SU-DHL-6 (cell line): ENCODE data around the gene TIMM17B.

Experiments used
- H2AFZ ChIP-seq: fragments of 200-600 bp; sonication (generic); 2 replicates; pipeline ENCODE4 v1.6.1; 2014; ENCODE audit warnings: low read depth, mild to moderate bottlenecking, moderate library complexity, mixed read lengths, antibody characterized with exemption, low read length; ENCODE audit not compliant: severe bottlenecking
- H3F3A ChIP-seq: fragments of 200-600 bp; shearing (Covaris generic); 2 replicates; pipeline ENCODE4 v1.6.0; 2016; ENCODE audit warnings: antibody characterized with exemption, mild to moderate bottlenecking; ENCODE audit not compliant: insufficient read depth
- H3K27ac ChIP-seq: fragments of 200-600 bp; sonication (generic); 2 replicates; pipeline ENCODE4 v1.5.1; 2016; ENCODE audit warnings: low read depth, mild to moderate bottlenecking, low read length, moderate library complexity, mixed read lengths
- H3K27me3 ChIP-seq: fragments of 200-600 bp; sonication (generic), shearing (Covaris generic); 2 replicates; pipeline ENCODE4 v1.6.0; 2014; ENCODE audit warnings: mild to moderate bottlenecking, low read length
- H3K36me3 ChIP-seq: fragments of 200-600 bp; sonication (generic); 2 replicates; pipeline ENCODE4 v1.6.1; 2014; ENCODE audit warnings: mild to moderate bottlenecking, low read length, mixed read lengths
- H3K4me2 ChIP-seq: fragments of 300-600, 200-600 bp; shearing (Covaris generic), sonication (generic); 2 replicates; pipeline ENCODE4 v1.6.0; 2014; ENCODE audit warnings: low read length, low read depth, mild to moderate bottlenecking; ENCODE audit not compliant: poor library complexity, severe bottlenecking
- H3K4me3 ChIP-seq: fragments of 200-600 bp; sonication (generic); 2 replicates; pipeline ENCODE4 v1.5.1; 2014; ENCODE audit warnings: antibody characterized with exemption, low read length, mild to moderate bottlenecking, mixed read lengths; ENCODE audit not compliant: insufficient read depth, poor library complexity, severe bottlenecking
- H3K79me2 ChIP-seq: fragments of 200-600 bp; sonication (generic); 2 replicates; pipeline ENCODE4 v1.6.1; 2014; ENCODE audit warnings: mild to moderate bottlenecking, low read length, moderate library complexity; ENCODE audit not compliant: insufficient read depth
- H3K9ac ChIP-seq: fragments of 200-600 bp; sonication (generic); 2 replicates; pipeline ENCODE4 v1.7.0; 2014; ENCODE audit warnings: mild to moderate bottlenecking, low read length
- H3K9me2 ChIP-seq: fragments of 200-600 bp; sonication (generic); replicated peaks from 2 replicates; pipeline ENCODE4 v1.6.1; 2014; ENCODE audit warnings: low read length; ENCODE audit not compliant: insufficient read depth
- H3K9me3 ChIP-seq: fragments of 200-600 bp; sonication (generic); 2 replicates; pipeline ENCODE4 v1.6.1; 2014; ENCODE audit warnings: low read length, mixed read lengths; ENCODE audit not compliant: insufficient read depth
- H4K20me1 ChIP-seq: fragments of 200-600 bp; sonication (generic); 2 replicates; pipeline ENCODE4 v1.6.1; 2014; ENCODE audit warnings: low read depth, mild to moderate bottlenecking, antibody characterized with exemption, low read length, moderate library complexity, mixed read lengths
- EZH2phosphoT487 ChIP-seq: fragments of 200-600 bp; sonication (generic), shearing (Covaris generic); conservative IDR thresholded peaks from 2 replicates; pipeline ENCODE4 v1.6.1; 2018; ENCODE audit warnings: mild to moderate bottlenecking, antibody characterized with exemption, low read length, moderate library complexity, mixed read lengths
- TF ChIP-seq, protein P1 (sequence below): fragments of 200-600 bp; sonication (generic); IDR thresholded peaks from one replicate; pipeline ENCODE4 v1.5.1; 2017; ENCODE audit warnings: antibody characterized with exemption, mild to moderate bottlenecking, low read length, moderate library complexity; ENCODE audit not compliant: insufficient read depth, poor library complexity, severe bottlenecking

Gene TIMM17B

DNA sequence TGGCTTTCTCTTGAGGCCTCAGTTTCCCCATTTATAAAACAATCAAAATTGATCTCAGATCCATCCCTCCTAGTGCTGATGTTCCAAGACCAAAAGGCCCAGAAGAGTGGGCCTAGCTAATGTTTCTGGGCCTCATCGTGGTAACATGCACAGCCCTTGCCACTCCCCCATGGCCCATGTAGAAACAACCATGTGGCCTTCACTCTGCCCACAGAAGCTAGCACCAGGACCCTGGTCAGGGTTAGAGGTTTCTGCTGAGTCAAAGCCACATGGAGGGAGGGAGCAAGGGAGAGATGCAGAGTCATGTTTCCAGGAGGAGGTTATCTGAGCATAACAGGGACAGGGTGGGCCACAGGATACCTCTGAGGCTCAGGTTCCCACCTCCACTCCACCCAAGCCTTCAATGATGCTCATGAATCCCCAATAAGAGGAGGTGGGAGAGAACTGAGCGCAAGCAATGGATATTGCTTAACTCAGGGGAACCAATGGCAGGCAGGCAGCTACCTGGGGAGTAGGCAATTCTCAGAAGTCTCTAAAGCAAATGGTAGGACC, 42.9 kb upstream of the TIMM17B start:
- Histone ChIP-seq H3F3A (peaks cover 25% of the 10 kb centered on the region), H3K27me3 (no peaks in the 10 kb centered on the region), H3K9me3 (no peaks in the 10 kb centered on the region), H3K4me2 (peak overlapping the region; percentile 80), H2AFZ (no peak overlapping the region), H3K36me3 (no peaks in the 10 kb centered on the region), H3K79me2 (no peaks in the 10 kb centered on the region), H3K9ac (peak overlapping the region; percentile 27; the same call in 1 of the 2 replicates), H3K27ac (peak overlapping the region; percentile 97), H4K20me1 (no peaks in the 10 kb centered on the region), H3K4me3 (no peak overlapping the region), H3K9me2 (no peaks in the 10 kb centered on the region)
- TF ChIP-seq, protein P1, sequence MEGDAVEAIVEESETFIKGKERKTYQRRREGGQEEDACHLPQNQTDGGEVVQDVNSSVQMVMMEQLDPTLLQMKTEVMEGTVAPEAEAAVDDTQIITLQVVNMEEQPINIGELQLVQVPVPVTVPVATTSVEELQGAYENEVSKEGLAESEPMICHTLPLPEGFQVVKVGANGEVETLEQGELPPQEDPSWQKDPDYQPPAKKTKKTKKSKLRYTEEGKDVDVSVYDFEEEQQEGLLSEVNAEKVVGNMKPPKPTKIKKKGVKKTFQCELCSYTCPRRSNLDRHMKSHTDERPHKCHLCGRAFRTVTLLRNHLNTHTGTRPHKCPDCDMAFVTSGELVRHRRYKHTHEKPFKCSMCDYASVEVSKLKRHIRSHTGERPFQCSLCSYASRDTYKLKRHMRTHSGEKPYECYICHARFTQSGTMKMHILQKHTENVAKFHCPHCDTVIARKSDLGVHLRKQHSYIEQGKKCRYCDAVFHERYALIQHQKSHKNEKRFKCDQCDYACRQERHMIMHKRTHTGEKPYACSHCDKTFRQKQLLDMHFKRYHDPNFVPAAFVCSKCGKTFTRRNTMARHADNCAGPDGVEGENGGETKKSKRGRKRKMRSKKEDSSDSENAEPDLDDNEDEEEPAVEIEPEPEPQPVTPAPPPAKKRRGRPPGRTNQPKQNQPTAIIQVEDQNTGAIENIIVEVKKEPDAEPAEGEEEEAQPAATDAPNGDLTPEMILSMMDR: no peak
- no peak for TF ChIP-seq EZH2phosphoT487

DNA sequence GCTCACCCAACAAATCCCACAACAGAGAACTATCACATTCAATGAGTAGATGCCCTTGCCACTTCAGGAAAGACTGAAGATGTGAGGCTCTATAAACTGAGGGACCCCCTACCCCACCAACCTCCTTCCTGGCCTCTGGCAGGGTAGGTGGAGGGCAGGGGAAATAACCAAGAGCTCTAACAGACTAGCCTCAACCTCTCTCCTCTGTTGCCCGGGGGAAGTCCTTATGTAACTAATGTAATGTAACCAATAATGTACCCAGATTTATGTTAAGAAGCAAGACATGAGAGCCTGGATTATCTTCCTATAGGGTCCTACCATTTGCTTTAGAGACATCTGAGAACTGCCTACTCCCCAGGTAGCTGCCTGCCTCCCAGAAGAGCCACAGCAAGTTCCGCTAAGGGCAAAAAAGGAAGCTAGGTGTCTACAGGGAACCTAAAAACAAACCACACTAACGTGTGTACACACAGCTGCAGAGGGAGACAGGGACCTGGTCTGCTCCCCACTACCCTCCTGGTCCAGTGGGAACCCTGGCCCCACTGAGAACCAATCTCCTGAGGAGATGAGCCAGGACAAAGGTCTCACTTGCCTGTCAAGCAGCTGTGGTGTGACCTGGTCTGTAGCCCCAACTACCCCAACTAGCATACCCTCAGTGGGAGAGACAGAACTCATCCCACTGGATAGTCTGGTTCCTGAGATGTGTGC, 42.1 kb upstream of the TIMM17B start:
- no peak overlapping the region for H2AFZ ChIP-seq
- H3K9me2 ChIP-seq: no peaks in the 10 kb centered on the region
- H3F3A ChIP-seq: peaks cover 25% of the 10 kb centered on the region
- peak overlapping the region; percentile 97 for H3K27ac ChIP-seq
- no peak for TF ChIP-seq EZH2phosphoT487
- TF ChIP-seq, protein P1: no peak
- no peaks in the 10 kb centered on the region for H3K27me3 ChIP-seq
- peak overlapping the region; percentile 80 for H3K4me2 ChIP-seq
- H3K79me2 ChIP-seq: no peaks in the 10 kb centered on the region
- peak overlapping the region; percentile 42 for H3K4me3 ChIP-seq
- no peaks in the 10 kb centered on the region for H3K9me3 ChIP-seq
- H3K9ac ChIP-seq: peak overlapping the region; percentile 34
- H3K36me3 ChIP-seq: no peaks in the 10 kb centered on the region
- H4K20me1 ChIP-seq: no peaks in the 10 kb centered on the region

DNA sequence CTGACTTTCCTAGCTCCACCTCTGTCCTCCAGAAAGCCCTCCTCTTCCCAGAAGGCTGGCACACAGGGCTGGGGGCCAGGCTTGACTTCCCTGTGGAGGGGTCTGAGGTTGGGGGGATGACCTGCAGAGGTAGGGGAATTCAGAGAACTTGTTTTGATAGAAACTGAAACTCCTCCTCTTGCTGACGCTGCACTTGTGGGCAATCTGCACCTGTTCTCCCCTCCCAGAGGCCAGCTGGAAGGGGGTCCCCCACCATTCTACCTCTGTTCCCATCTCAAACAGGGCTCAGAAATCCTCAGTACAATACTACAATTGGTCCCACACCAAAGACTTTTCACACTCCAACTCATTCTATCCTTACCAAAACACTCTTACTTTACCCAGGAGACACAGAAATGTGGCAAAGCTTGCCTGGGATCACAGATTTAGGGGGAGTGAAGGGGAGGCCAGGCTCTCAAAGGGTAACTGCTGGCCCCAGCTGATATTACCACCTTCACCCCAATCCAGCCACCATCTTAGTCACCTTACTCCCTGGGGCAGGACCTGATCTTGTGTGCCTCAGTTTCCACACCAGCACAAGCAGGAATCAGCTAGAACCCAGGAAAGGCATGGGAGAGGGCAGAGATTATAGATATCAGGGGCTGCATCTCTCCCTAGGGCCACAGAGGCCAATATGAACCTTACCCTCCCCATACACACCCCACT, 41.3 kb upstream of the TIMM17B start:
- Histone ChIP-seq H2AFZ (no peak overlapping the region), H3K9me3 (no peaks in the 10 kb centered on the region), H4K20me1 (no peaks in the 10 kb centered on the region), H3K4me2 (peak overlapping the region; percentile 80), H3K27ac (peak overlapping the region; percentile 97), H3K4me3 (peak overlapping the region; percentile 42), H3K79me2 (no peaks in the 10 kb centered on the region), H3K9me2 (no peaks in the 10 kb centered on the region), H3F3A (peaks cover 25% of the 10 kb centered on the region), H3K27me3 (no peaks in the 10 kb centered on the region), H3K9ac (peak overlapping the region; percentile 34), H3K36me3 (no peaks in the 10 kb centered on the region)
- TF ChIP-seq EZH2phosphoT487: no peak
- TF ChIP-seq, protein P1: no peak
